Measurements from ENCODE around the gene PEA15. TPM values are rescaled to one million over a fixed set of nuclear protein-coding genes. Genes with fewer than 3 reads are reported as not detected.

PEA15 gene, protein sequence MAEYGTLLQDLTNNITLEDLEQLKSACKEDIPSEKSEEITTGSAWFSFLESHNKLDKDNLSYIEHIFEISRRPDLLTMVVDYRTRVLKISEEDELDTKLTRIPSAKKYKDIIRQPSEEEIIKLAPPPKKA
- 38.9 and 43.6 TPM in 2 replicates for polyA plus RNA-seq (2014; cell fraction: cytosol; rRNA removed)
- 34.1 and 35.2 TPM in 2 replicates for polyA plus RNA-seq (2014; cell fraction: nucleus; rRNA removed)

DNA sequence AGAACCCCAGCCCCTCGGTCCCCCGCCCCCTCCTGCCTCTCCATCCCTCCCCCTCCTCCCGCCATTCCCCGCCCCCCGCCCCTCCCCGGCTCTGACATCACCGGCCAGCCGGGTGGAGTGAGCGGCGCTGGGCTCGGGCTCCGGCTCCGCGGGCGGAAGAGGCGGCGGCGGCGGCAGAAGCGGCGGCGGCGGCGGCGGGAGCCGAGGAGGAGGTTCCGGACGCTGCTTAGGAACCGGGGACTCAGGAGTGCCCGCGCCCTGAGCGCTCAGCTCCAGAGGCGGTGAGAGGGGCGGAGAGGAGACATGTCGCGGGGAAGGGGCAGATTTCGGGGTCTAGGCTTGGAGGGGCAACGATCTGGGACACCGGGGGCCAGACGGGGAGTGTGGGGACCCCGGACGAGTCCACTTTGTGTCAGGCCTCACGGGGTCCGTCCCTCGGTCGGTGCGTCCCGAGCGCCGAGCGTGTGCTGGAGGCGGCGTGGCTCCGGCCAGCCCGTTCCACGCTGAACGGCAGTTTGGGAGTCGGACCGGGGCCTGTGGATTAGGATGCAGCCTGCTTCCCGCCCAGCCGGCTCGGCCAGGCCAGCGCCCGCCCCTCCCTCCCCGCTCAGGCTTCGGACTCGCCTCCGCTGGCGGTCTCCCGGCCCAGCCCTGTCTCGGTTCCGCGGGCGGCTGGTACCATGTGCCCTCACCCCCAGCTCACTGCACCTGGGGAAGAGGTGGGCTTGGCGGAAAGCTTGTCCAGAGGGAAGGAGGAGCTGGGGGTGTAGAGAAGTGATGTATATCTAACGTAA is at the start of gene PEA15:
Gene PEA15, plus strand, starts transcription at position 143 of the 794 bp plus-strand sequence. CDS start 6,161 bp downstream, outside the sequence.
- peak; percentile 49 for DNase-seq (ENCODE audit: low spot score)

DNA sequence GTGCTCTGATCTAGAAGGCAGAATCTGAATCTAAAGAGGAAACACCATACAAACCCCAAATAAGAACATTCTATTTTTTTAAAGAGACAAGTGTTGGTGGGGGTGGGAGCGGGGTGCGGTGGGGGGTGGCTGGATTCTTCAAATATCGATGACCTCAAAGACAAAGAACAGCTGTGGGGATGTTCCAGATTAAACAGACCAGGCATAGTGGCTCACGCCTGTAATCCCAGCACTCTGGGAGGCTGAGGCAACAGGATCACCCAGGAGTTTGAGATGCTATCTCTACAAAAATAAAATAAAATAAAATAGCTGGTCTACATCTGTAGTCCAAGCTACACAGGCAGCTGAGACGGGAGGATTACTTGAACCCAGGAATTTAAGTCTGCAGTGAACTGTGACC is 48.8 kb upstream of the PEA15 start:
- no peak for DNase-seq (ENCODE audit: low spot score)

DNA sequence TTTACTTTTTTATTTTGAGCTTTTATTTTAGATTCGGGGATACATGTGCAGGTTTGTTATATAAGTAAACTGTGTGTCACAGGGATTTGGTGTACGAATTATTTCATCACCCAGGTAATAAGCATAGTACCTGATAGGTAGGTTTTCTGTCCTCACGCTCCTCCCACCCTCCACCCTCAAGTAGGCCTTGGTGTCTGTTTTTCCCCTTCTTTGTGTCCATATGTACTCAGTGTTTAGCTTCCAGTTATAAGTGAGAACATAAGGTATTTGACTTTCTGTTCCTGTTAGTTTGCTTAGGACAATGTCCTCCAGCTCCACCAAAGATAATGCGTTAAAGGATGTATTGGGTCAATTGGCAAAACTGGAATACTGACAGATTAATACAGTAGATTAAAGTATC is 48.0 kb upstream of the PEA15 start:
- DNase-seq (ENCODE audit: low spot score), result no peak

DNA sequence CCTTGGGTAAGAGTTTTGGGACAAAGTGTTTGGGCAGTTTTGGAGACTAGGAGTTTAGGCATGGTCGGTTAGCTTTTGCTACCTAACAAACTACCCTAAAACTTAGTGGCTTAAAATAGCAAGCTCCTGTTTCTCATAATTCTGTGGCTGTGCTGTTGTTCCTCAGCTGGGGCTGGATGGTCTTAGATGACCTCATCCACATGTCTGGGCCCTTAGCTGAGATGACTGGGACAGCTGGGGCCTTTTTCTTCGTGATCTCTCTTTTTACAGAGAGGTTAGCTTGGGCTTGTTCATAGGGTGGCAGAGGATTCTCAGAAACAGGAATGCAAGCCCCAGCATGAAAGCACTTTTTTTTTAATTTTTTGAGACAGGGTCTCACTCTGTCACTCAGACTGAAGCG is 47.2 kb upstream of the PEA15 start:
- DNase-seq (ENCODE audit: low spot score), result no peak

DNA sequence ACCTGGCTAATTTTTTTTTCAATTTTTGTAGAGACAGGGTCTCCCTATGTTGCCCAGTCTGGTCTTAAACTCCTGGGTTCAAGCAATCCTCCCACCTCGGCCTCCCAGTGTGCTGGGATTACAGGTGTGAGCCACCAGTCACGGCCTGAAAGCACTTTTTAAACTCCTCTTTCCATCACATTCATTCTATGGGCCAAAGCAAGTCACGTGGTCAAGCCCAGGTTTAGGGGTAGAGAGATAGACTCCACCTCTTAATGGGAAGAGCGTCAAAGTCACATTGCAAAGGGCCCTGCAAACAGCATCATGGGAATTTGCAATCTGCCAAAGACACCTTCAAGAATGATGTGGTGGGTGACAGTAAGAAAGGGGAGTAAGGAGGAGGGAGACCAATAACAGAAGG is 46.6 kb upstream of the PEA15 start:
- no peak for DNase-seq (ENCODE audit: low spot score)

DNA sequence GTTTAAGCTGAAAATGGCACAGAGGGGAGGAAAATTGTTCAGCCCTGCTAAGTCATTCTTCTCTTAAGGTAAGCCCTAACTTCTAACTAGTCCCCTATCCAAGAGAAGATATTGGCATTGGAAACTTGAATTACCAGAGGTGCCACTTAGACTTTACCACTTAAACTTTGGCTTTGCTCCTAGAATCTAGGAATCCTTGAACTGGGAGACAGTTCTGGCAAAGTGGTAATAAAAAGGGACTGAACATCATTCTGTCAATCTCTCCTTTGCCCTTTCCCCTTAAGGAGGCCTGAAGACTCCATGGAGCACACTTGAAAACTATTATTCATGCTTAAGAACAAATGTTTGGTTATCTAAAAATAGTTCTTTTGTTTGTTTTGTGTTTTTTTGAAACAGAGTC is 45.3 kb upstream of the PEA15 start:
- no peak for DNase-seq (ENCODE audit: low spot score)

DNA sequence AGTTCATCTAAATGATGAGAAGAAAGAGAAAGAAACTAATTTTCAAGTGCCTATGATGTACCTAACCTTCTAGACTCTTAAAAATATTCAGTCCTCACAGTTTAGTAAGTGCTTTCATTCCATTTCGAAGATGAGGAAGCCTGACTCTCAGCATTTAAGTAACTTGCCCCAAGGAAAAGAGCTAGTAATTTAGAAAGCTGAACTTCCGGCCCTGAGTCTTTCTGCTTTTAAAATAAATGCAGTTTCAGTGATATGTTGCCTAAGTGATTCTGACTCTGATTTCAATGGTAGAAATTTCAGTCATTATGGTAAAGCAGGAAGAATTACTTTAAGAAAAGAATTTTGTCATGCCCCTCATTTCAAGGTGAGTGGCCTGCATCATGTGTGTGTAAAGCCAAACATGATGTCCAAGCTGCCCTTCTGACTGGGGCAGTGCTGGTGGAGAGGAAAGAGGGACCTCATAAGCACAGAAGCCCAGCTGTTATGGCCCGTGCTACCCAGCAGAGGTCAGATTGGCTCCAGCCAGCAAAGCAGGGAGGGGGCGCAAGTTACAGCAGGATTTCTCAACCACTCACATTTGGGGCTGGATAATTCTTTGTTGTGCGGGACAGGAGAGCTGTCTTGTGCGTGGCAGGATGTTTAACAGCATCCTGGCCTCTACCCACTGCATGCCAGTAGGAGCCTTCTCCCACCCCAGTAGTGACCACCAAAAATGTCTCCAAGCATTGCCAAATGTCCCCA is 43.0 kb upstream of the PEA15 start:
- no peak for DNase-seq (ENCODE audit: low spot score)

DNA sequence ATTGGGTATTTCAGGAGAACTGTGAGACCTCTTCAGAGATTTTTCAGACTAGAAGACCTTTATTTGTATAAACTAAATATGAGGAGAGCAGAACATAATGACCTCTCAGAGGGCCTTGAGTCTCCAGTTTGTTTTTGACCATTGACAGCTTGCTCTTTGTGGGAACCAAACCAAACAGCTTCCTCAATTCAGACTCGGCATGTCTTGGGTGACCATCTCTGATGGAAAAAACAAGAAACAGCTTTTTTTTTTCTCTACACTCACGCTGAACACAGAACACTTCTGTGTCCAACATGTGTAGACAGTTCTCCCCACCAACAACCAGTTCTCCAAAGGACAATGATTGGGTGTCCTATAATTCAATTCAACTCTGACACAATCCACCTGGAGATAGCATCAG is 42.3 kb upstream of the PEA15 start:
- DNase-seq (ENCODE audit: low spot score), result no peak

DNA sequence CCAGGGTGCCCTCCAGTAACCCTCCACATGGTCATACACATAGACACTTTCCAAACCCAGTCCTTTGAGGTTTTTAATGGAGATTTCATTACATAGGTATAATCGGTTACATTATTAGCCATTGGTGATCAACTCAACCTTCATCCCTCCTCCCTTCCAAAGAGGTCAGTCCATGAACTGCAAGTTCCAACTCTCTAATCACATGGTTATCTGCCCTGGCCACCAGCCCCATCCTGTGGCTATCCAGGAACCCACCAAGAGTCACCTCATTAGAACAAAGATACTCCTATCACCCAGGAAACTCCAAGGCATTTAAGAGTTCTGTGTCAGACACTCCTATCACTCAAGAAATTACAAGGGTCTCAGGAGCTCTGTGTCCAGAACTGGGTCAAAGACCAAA is 41.6 kb upstream of the PEA15 start:
- DNase-seq (ENCODE audit: low spot score), result no peak

DNA sequence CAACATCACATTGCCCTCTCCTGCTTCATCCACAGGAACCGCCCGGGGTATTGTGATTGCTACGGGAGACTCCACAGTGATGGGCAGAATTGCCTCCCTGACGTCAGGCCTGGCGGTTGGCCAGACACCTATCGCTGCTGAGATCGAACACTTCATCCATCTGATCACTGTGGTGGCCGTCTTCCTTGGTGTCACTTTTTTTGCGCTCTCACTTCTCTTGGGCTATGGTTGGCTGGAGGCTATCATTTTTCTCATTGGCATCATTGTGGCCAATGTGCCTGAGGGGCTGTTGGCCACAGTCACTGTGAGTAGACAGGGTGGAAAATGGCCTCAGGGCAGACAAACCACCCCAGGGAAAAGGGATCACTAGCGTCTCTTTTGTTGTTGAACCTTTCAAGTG is 41.1 kb upstream of the PEA15 start:
- DNase-seq (ENCODE audit: low spot score), result no peak

DNA sequence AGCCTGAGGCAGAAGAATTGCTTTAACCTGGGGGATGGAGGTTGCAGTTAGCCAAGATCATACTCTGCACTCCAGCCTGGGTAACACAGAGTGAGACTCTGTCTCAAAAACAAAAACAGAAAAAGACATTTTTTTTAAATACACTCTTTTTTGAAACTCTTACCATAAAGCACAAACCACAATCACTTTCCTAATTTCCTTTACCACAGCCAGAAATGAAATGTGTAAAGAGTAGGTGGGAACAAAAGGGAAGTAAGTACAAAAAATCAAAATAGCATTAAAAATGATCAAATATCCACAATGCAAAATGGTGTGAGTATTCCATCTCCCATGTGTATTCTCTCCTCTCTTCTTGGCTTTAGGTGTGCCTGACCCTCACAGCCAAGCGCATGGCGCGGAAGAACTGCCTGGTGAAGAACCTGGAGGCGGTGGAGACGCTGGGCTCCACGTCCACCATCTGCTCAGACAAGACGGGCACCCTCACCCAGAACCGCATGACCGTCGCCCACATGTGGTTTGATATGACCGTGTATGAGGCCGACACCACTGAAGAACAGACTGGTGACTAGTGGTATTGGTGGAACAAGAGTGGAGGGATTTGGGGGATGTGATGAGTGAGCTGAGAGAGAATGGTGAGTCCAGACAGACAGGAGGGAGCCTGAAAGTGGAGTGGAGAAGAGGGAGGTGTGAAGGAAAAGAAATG is 38.9 kb upstream of the PEA15 start:
- DNase-seq (ENCODE audit: low spot score), result no peak

DNA sequence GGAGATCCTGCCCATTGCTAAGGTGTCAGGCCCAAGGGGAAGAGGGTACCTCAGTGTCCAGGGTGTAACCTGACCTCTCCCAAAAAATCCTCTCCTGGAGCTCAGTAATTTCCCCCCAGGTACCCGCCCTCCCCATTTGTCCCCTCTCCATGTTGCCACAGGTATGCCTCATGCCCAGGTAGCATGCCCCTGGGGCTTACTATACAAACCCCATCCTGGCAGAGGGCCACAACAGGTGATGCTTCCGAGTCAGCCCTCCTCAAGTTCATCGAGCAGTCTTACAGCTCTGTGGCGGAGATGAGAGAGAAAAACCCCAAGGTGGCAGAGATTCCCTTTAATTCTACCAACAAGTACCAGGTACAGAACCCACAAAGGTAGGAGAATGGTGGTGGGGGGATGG is 38.1 kb upstream of the PEA15 start:
- no peak for DNase-seq (ENCODE audit: low spot score)

DNA sequence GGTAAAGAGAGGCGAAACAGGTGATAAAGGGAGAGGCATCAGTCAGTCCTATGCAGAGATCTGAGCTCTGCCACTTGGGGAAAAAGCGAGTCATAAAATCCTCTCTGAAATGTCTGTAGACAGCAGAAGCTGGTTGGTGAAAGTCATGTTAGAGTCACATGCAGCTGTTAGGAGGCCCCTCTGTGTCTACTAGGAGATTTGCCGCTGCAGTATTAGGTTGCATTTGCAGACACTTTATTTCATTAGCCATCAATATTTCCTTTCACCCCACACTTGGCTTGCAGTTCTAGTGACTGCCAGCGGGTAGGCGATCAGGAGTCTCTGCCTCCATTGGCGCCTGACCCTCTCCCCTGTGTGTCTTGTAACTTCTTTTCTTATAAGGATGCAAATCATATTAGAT is 37.6 kb upstream of the PEA15 start:
- no peak for DNase-seq (ENCODE audit: low spot score)

DNA sequence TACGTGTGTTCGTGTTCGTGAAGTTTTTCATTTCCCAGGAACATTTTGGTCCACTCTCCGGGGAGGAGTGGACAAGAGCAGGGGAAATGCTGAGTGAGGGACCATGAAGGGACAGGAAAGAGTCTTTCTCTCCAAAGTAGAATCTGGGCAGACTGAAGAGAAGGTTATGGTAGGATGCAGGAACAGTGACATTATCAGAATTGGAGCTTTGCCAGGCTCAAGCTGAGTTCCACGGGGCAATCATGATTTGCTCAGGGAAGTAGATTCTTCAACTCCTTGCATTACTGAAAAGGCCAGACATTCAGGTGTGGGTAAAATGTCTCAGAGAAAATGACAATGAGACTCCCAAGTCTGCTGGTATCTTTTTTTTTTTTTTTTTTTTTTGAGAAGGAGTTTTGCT is 37.2 kb upstream of the PEA15 start:
- no peak for DNase-seq (ENCODE audit: low spot score)

DNA sequence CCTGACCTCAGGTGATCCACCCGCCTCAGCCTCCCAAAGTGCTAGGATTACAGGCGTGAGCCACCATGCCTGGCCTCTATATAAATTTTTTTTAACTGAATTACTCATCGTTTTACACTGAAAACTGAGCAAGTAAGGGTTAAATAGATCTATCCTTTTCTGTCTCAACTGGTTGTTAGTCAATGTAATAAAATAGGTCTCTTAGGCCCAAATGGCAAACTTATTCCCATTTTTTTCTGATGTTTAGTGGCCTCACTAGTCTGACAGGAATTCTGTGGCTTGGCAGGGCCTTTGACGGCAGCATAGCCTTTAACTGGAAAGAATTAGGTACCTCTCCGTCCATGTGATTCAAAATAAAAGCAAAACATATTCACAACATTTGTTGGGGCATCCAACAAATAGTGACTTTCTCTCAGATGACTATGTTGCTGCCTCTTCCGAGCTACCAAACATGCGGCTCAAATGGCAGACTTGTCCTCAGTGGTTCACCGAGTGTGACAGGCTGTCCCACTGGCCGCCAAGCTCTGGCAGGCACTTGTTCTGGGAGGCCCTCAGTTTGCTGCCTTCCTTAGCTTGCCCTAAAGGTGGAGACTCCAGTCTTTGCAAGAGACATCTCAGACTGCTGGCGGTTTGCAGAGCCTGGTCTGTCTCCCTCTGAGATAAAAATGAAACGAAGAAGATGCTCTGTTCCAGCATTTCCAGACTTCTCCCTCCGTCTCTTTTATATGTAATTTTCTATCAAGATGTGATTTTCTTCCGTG is 36.4 kb upstream of the PEA15 start:
- no peak for DNase-seq (ENCODE audit: low spot score)

DNA sequence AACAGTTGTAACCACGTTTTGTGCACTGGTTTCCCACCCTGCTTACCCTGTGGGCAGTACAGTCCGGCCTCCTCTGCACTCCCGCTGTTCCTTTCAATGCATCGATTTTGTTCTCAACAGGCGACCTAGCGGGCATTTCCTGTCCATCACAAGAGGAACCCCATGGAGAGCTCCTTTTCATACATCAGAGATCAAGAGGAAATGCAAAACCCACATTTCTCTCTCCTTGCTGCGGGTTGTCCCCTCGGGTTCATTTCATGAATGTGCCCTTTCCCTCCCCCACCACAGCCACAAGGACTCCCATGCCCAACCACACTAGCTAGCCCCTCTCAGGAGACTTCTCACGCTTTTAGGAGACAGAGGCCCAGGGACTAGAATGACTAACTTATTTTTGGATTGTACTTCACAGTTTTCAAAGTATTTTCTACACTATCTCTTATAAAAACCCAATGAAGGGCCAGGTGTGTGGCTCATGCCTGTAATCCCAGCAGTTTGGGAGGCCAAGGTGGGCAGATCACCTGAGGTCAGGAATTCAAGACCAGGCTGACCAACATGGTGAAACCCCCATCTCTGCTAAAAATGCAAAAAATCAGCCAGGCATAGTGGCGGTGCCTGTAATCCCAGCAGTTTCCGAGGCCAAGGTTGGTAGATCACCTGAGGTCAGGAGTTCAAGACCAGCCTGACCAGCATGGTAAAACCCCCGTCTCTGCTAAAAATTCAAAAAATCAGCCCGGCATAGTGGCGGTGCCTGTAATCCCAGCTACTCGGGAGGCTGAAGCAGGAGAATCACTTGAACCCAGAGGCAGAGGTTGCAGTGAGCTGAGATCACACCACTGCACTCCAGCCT is 35.4 kb upstream of the PEA15 start:
- DNase-seq (ENCODE audit: low spot score), result no peak

DNA sequence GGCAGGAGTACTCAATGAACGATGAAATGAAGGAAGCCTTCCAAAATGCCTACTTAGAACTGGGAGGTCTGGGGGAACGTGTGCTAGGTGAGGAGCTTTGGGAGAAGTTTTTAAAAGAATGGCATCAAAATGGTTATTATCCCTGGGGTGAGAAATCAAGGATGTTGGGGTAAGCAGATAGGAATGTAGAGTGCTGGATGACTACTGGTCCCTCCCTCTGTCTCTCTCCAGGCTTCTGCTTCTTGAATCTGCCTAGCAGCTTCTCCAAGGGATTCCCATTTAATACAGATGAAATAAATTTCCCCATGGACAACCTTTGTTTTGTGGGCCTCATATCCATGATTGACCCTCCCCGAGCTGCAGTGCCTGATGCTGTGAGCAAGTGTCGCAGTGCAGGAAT is 33.8 kb upstream of the PEA15 start:
- DNase-seq (ENCODE audit: low spot score), result no peak

DNA sequence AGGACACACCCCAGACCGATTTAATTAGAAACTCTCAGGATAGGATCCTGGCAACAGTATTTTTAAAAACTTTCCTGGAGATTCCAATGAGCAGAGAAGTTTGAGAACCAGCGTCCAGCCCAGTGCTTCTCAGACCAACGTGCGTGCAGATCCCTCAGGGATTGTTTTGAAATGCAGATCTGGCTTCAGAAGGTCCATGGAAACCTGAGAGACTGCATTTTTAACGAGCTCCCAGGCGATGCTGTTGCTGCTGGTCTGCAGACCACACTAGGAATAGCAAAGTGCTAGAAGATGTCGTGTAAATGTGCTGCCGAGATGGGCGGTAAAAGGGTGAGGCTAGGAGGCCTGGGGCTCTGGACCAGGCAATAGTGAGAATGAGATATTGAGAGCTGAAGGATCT is 33.2 kb upstream of the PEA15 start:
- no peak for DNase-seq (ENCODE audit: low spot score)

DNA sequence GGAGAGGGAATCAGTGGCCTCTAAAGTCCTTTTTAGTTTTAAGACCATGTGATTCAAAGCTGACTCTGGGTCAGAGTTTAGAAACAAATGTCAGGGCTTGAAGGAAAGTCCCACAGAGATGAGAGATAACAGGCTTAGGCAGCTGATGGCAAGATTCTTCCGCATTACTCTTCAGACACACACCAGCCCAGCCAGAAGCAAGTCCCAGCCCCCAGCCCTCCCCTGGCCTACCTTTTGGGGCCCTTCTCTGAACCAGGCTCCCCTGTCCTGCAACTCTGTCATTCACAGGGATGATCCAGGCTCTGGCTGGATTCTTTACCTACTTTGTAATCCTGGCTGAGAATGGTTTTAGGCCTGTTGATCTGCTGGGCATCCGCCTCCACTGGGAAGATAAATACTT is 28.0 kb upstream of the PEA15 start:
- no peak for DNase-seq (ENCODE audit: low spot score)

DNA sequence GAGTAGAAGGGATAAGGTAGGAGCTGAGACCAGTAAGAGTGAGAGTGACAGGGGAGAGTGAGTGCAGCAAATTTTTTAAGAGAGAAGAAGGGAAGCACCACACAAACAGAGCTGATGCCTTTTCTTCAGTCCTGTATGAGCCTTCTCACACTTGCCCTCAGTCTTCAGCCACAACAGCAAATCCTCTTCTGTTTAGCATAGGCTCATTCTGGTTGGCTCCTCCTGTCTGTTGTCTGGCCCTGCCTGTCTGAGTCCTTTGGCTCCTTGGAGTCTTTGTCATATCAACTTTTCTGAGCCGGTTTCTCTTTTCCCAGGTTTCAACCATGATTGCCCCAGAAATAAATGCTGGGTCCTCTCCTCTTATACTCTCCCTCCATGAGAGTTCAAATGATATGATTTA is 27.5 kb upstream of the PEA15 start:
- DNase-seq (ENCODE audit: low spot score), result no peak

All from SK-N-DZ (cell line).